Measurements from ENCODE around the gene RBM33. TPM values are rescaled to one million over a fixed set of nuclear protein-coding genes. Genes with fewer than 3 reads are reported as not detected.

The RBM33 gene
- total RNA-seq, 1 donor from 2014 or later: 109 TPM

- intact Hi-C loops (cut with DNase I): no loop called here
- ATAC-seq (no peak), DNase-seq (ENCODE audit: low spot score) (no peak)
Measured at GRCh38 chr7:155652156-155653114, 8.0 kb downstream of the RBM33 start.

GRCh38 chr7:155653803-155654202 lies 9.3 kb downstream of the RBM33 start:
- intact Hi-C loops (cut with DNase I): no loop called here
- peak; percentile 69 for ATAC-seq
- DNase-seq (ENCODE audit: low spot score): no peak

- no peak for DNase-seq (ENCODE audit: low spot score)
- intact Hi-C loops (cut with DNase I): no loop called here
Measured at GRCh38 chr7:155656891-155657290, 12.4 kb downstream of the RBM33 start.

GRCh38 chr7:155660059-155660757 lies 15.7 kb downstream of the RBM33 start:
- intact Hi-C loops (cut with DNase I): no loop called here
- DNase-seq (ENCODE audit: low spot score) (no peak), ATAC-seq (no peak)

More at GRCh38 chr7:155656891-155657290, 12.4 kb downstream of the RBM33 start:
- ATAC-seq: no peak

GRCh38 chr7:155660758-155661093 lies 16.3 kb downstream of the RBM33 start:
- no peak for ATAC-seq
- intact Hi-C loops (cut with DNase I): no loop called here
- no peak for DNase-seq (ENCODE audit: low spot score)

- intact Hi-C loops (cut with DNase I): no loop called here
- DNase-seq (ENCODE audit: low spot score): no peak
- no peak for ATAC-seq
Measured at GRCh38 chr7:155662343-155663043, 18.0 kb downstream of the RBM33 start.

- no peak for DNase-seq (ENCODE audit: low spot score)
- ATAC-seq: no peak
- intact Hi-C loops (cut with DNase I): no loop called here
Measured at GRCh38 chr7:155663937-155664336, 19.5 kb downstream of the RBM33 start.

- intact Hi-C loops (cut with DNase I): no loop called here
- ATAC-seq (no peak), DNase-seq (ENCODE audit: low spot score) (no peak)
Measured at GRCh38 chr7:155665079-155665956, 20.9 kb downstream of the RBM33 start.

- intact Hi-C loops (cut with DNase I): no loop called here
- DNase-seq (ENCODE audit: low spot score) (no peak), ATAC-seq (no peak)
Measured at GRCh38 chr7:155665957-155666287, 21.5 kb downstream of the RBM33 start.

- intact Hi-C loops (cut with DNase I): no loop called here
- DNase-seq (ENCODE audit: low spot score): no peak
- ATAC-seq: no peak
Measured at GRCh38 chr7:155667241-155667829, 22.9 kb downstream of the RBM33 start.

GRCh38 chr7:155669717-155670505 lies 25.4 kb downstream of the RBM33 start:
- DNase-seq (ENCODE audit: low spot score) (no peak), ATAC-seq (peak; percentile 83)
- intact Hi-C loops (cut with DNase I): no loop called here

- peak; percentile 38 for ATAC-seq
- DNase-seq (ENCODE audit: low spot score): no peak
- intact Hi-C loops (cut with DNase I): no loop called here
Measured at GRCh38 chr7:155670521-155670920, 26.1 kb downstream of the RBM33 start.

GRCh38 chr7:155674556-155674955 lies 30.1 kb downstream of the RBM33 start:
- ATAC-seq (no peak), DNase-seq (ENCODE audit: low spot score) (no peak)
- intact Hi-C loops (cut with DNase I): no loop called here

- intact Hi-C loops (cut with DNase I): no loop called here
- ATAC-seq (no peak), DNase-seq (ENCODE audit: low spot score) (no peak)
Measured at GRCh38 chr7:155676052-155676451, 31.6 kb downstream of the RBM33 start.

GRCh38 chr7:155677688-155678087 lies 33.2 kb downstream of the RBM33 start:
- ATAC-seq: no peak
- intact Hi-C loops (cut with DNase I): no loop called here
- no peak for DNase-seq (ENCODE audit: low spot score)

GRCh38 chr7:155680124-155680523 lies 35.7 kb downstream of the RBM33 start:
- ATAC-seq: no peak
- intact Hi-C loops (cut with DNase I): no loop called here
- no peak for DNase-seq (ENCODE audit: low spot score)

- ATAC-seq (no peak), DNase-seq (ENCODE audit: low spot score) (no peak)
- intact Hi-C loops (cut with DNase I): no loop called here
Measured at GRCh38 chr7:155680864-155681263, 36.4 kb downstream of the RBM33 start.

GRCh38 chr7:155681663-155682062 lies 37.2 kb downstream of the RBM33 start:
- no peak for DNase-seq (ENCODE audit: low spot score)
- ATAC-seq: no peak
- intact Hi-C loops (cut with DNase I): no loop called here
